Adipose tissue (tissue), 3 donors: ENCODE measurements around the gene PKNOX2. TPM values are rescaled to one million over a fixed set of nuclear protein-coding genes. Genes with fewer than 3 reads are reported as not detected.

Experiments used
- H3K27ac ChIP-seq: one replicate; pipeline ENCODE4 v1.5.1; 2013; ENCODE audit warnings: low read depth, low read length
- WGBS, 3 donors: extraction: QIAGEN DNeasy Blood & Tissue Kit; methylation state at CpG; one replicate each; pipeline ENCODE4 v1.1.7; 2013; 5-methylcytosine and 5-hydroxymethylcytosine counted together
- polyA plus RNA-seq, 3 donors: library from polyadenylated mRNA; stranded (reverse); fragments of 200-250 nt; gene quantifications; one replicate each; pipeline ENCODE4 v1.2.3, GENCODE V29; 2013
- donor health status: healthy with polysubstance abuse.
- donor health status: Bipolar disorder and iron deficiency.
- donor health status: healthy.

PKNOX2 gene
- polyA plus RNA-seq, 3 donors = 0.77 to 3.5 (median 1.3) TPM

GRCh38 chr11:125264100-125265022, 99.8 kb downstream of the PKNOX2 start:
- H3K27ac ChIP-seq = no peak overlapping the region
- WGBS, 3 donors = 85 to 88% (median 86%) methylated on average over 14 of the region's 14 CpGs

GRCh38 chr11:125267548-125267947, 103.0 kb downstream of the PKNOX2 start:
- H3K27ac ChIP-seq = no peak overlapping the region
- 89 to 90% (median 89%) methylated on average over 8 of the region's 8 CpGs for WGBS, 3 donors

- no peak overlapping the region for H3K27ac ChIP-seq
- WGBS, 3 donors = 63 to 86% (median 65%) methylated on average over 4 to 5 of the region's 5 CpGs
These were observed 104.1 kb downstream of the PKNOX2 start for GRCh38 chr11:125268611-125269010.

GRCh38 chr11:125270106-125270505, 105.6 kb downstream of the PKNOX2 start:
- WGBS, 3 donors = 87 to 96% (median 88%) methylated on average over 3 of the region's 3 CpGs
- no peak overlapping the region for H3K27ac ChIP-seq

GRCh38 chr11:125270711-125271110, 106.2 kb downstream of the PKNOX2 start:
- 82 to 92% (median 86%) methylated on average over 2 of the region's 2 CpGs for WGBS, 3 donors
- H3K27ac ChIP-seq = no peak overlapping the region

GRCh38 chr11:125271483-125272091, 107.0 kb downstream of the PKNOX2 start:
- no peak overlapping the region for H3K27ac ChIP-seq
- 89 to 93% (median 92%) methylated on average over 6 of the region's 6 CpGs for WGBS, 3 donors

GRCh38 chr11:125272092-125272491, 107.5 kb downstream of the PKNOX2 start:
- WGBS, 3 donors = 86 to 96% (median 88%) methylated on average over 3 of the region's 3 CpGs
- H3K27ac ChIP-seq = no peak overlapping the region

GRCh38 chr11:125272821-125273220, 108.3 kb downstream of the PKNOX2 start:
- WGBS, 3 donors = 86 to 89% (median 87%) methylated on average over 10 of the region's 10 CpGs

GRCh38 chr11:125273519-125274000, 109.0 kb downstream of the PKNOX2 start:
- 84 to 90% (median 86%) methylated on average over 5 of the region's 5 CpGs for WGBS, 3 donors
- no peak overlapping the region for H3K27ac ChIP-seq

More at GRCh38 chr11:125272821-125273220, 108.3 kb downstream of the PKNOX2 start:
- no peak overlapping the region for H3K27ac ChIP-seq

GRCh38 chr11:125274309-125274708, 109.8 kb downstream of the PKNOX2 start:
- 86 to 93% (median 91%) methylated on average over 11 of the region's 11 CpGs for WGBS, 3 donors

GRCh38 chr11:125274774-125275173, 110.2 kb downstream of the PKNOX2 start:
- WGBS, 3 donors = 90 to 93% (median 92%) methylated on average over 4 of the region's 4 CpGs
- no peak overlapping the region for H3K27ac ChIP-seq

More at GRCh38 chr11:125274309-125274708, 109.8 kb downstream of the PKNOX2 start:
- no peak overlapping the region for H3K27ac ChIP-seq

GRCh38 chr11:125275905-125276618, 111.5 kb downstream of the PKNOX2 start:
- H3K27ac ChIP-seq = no peak overlapping the region
- WGBS, 3 donors = 44 to 84% (median 75%) methylated on average over 5 of the region's 5 CpGs

- no peak overlapping the region for H3K27ac ChIP-seq
These were observed 112.0 kb downstream of the PKNOX2 start for GRCh38 chr11:125276619-125276976.

GRCh38 chr11:125279676-125280418, 115.3 kb downstream of the PKNOX2 start:
- no peak overlapping the region for H3K27ac ChIP-seq
- 94 to 95% (median 94%) methylated on average over 8 of the region's 8 CpGs for WGBS, 3 donors

- H3K27ac ChIP-seq = no peak overlapping the region
- 76 to 92% (median 78%) methylated on average over 5 of the region's 5 CpGs for WGBS, 3 donors
These were observed 116.1 kb downstream of the PKNOX2 start for GRCh38 chr11:125280646-125281045.

- WGBS, 3 donors = 80 to 86% (median 82%) methylated on average over 12 of the region's 12 CpGs
- H3K27ac ChIP-seq = no peak overlapping the region
These were observed 117.5 kb downstream of the PKNOX2 start for GRCh38 chr11:125281831-125282595.

GRCh38 chr11:125282596-125282914, 118.0 kb downstream of the PKNOX2 start:
- H3K27ac ChIP-seq = no peak overlapping the region
- 74 to 84% (median 75%) methylated on average over 3 of the region's 3 CpGs for WGBS, 3 donors
